C1 segment of cervical spinal cord (tissue), 14 donors: Measurements from ENCODE around the gene CMSS1.

ENCODE experiments used
- DNase-seq, 14 donors: peaks; one replicate each; lab custom pipeline; 2025; lab: John Stamatoyannopoulos, UW

CMSS1 gene

GRCh38 chr3:99990179-99990578, 172.5 kb downstream of the CMSS1 start:
- no peak for DNase-seq

GRCh38 chr3:99997293-99997692, 179.6 kb downstream of the CMSS1 start:
- no peak for DNase-seq

GRCh38 chr3:99999536-99999935, 181.9 kb downstream of the CMSS1 start:
- DNase-seq = no peak

- no peak for DNase-seq
Measured at GRCh38 chr3:100001083-100001482, 183.4 kb downstream of the CMSS1 start.

- DNase-seq = no peak
Measured at GRCh38 chr3:100001526-100002270, 184.0 kb downstream of the CMSS1 start.

- no peak for DNase-seq
Measured at GRCh38 chr3:100002599-100003350, 185.1 kb downstream of the CMSS1 start.

- no peak for DNase-seq
Measured at GRCh38 chr3:100003609-100004503, 186.2 kb downstream of the CMSS1 start.

GRCh38 chr3:100004931-100005330, 187.3 kb downstream of the CMSS1 start:
- no peak for DNase-seq

GRCh38 chr3:100005665-100006393, 188.2 kb downstream of the CMSS1 start:
- no peak for DNase-seq

- no peak for DNase-seq
Measured at GRCh38 chr3:100006570-100007271, 189.1 kb downstream of the CMSS1 start.

GRCh38 chr3:100007313-100007712, 189.7 kb downstream of the CMSS1 start:
- DNase-seq = no peak

GRCh38 chr3:100008081-100008698, 190.5 kb downstream of the CMSS1 start:
- no peak for DNase-seq

- no peak for DNase-seq
Measured at GRCh38 chr3:100009276-100010086, 191.8 kb downstream of the CMSS1 start.

GRCh38 chr3:100010087-100010417, 192.4 kb downstream of the CMSS1 start:
- no peak for DNase-seq

- DNase-seq = no peak
Measured at GRCh38 chr3:100018806-100019205, 201.1 kb downstream of the CMSS1 start.

- DNase-seq = no peak
Measured at GRCh38 chr3:100019719-100020118, 202.1 kb downstream of the CMSS1 start.

- DNase-seq = no peak
Measured at GRCh38 chr3:100020876-100021644, 203.4 kb downstream of the CMSS1 start.

- no peak for DNase-seq
Measured at GRCh38 chr3:100022506-100022905, 204.8 kb downstream of the CMSS1 start.

- no peak for DNase-seq
Measured at GRCh38 chr3:100023150-100023549, 205.5 kb downstream of the CMSS1 start.
